HCT116 (cell line): ENCODE results near the gene PNO1. TPM values are rescaled to one million over a fixed set of nuclear protein-coding genes. Genes with fewer than 3 reads are reported as not detected.

Experiments
- ATAC-seq: fragments of 200-7000 bp; cut with Tn5 transposase; 2 replicates; pipeline ENCODE4 v1.9.1; 2020; ENCODE audit warnings: mild to moderate bottlenecking, moderate library complexity
- BruUV-seq: library from RNA; stranded (reverse); fragments of 400-500 nt; replicated peaks from 2 replicates; lab custom pipeline; 2021; lab: Mats Ljungman, UMichigan
- CTCF ChIA-PET: fragments of 300-600 bp; sonication (Branson Sonifier 250); formaldehyde crosslinking; loops from one replicate; lab custom pipeline; 2021; ENCODE audit warnings: antibody characterized with exemption; lab: Charles Lee
- POLR2A ChIA-PET: fragments of 300-600, 350-600 bp; sonication (Branson Sonifier 250); formaldehyde crosslinking; loops from one replicate; lab custom pipeline; 2021; ENCODE audit warnings: antibody characterized with exemption; lab: Charles Lee
- RAD21 ChIA-PET, 2 experiments: fragments of 300-600 bp; sonication (Branson Sonifier 250); formaldehyde crosslinking; loops; one replicate each; lab custom pipeline; 2023; ENCODE audit warnings: low total read pairs in 2 of 2; ENCODE audit not compliant: uncharacterized antibody in 2 of 2, unreplicated experiment in 2 of 2, low non-redundant PET in 1 of 2; lab: Charles Lee
- DNase-seq: peaks from one replicate; pipeline ENCODE4 v3.0.0-alpha.2; 2010; ENCODE audit warnings: low read depth, low spot score
- H2AFZ ChIP-seq: fragments of 200-600 bp; shearing (Covaris generic), sonication (generic); 2 replicates; pipeline ENCODE4 v1.6.1; 2017; ENCODE audit warnings: low read depth, mixed run types, mixed read lengths, antibody characterized with exemption, low read length; ENCODE audit not compliant: poor library complexity, severe bottlenecking
- H3K27ac ChIP-seq: 2 replicates; pipeline ENCODE4 v1.5.1; 2012; ENCODE audit warnings: low read depth, low read length
- H3K27me3 ChIP-seq: fragments of 200-600 bp; sonication (generic); 2 replicates; pipeline ENCODE4 v1.6.1; 2016; ENCODE audit warnings: mixed run types, low read length, mixed read lengths; ENCODE audit not compliant: insufficient read depth
- H3K36me3 ChIP-seq, 2 experiments: fragments of 200-500 bp in 1 of 2; fragments of 200-600 bp in 1 of 2; sonication (Bioruptor generic) in 1 of 2; sonication (generic) in 1 of 2; 2 replicates each; pipeline versions ENCODE4 v1.5.1 to v1.6.1; 2014 to 2016; ENCODE audit warnings: low read length in 2 of 2, inconsistent platforms in 1 of 2, mixed read lengths in 1 of 2, mixed run types in 1 of 2; ENCODE audit not compliant: insufficient read depth in 2 of 2, control insufficient read depth in 1 of 2
- H3K4me1 ChIP-seq, 2 experiments: fragments of 200-600 bp in 1 of 2; sonication (generic) in 1 of 2; 2 replicates each; pipeline versions ENCODE4 v1.5.1 to v1.6.1; 2012 to 2017; ENCODE audit warnings: low read length in 2 of 2, inconsistent platforms in 1 of 2, mild to moderate bottlenecking in 1 of 2, mixed read lengths in 1 of 2, mixed run types in 1 of 2, moderate library complexity in 1 of 2; ENCODE audit not compliant: insufficient read depth in 2 of 2, control insufficient read depth in 1 of 2
- H3K4me2 ChIP-seq: fragments of 200-600 bp; sonication (generic); 2 replicates; pipeline ENCODE4 v1.6.1; 2017; ENCODE audit warnings: mixed run types, low read length, mixed read lengths
- H3K4me3 ChIP-seq, 2 experiments: fragments of 200-600 bp in 1 of 2; sonication (generic) in 1 of 2; replicated peaks in 1 of 2; 2 replicates each; pipeline ENCODE4 v1.5.1; 2011 to 2016; ENCODE audit warnings: low read length in 2 of 2, control low read depth in 1 of 2, low read depth in 1 of 2, mild to moderate bottlenecking in 1 of 2, mixed read lengths in 1 of 2, mixed run types in 1 of 2
- H3K79me2 ChIP-seq: fragments of 200-600 bp; sonication (generic); 2 replicates; pipeline ENCODE4 v1.6.1; 2017; ENCODE audit warnings: mild to moderate bottlenecking, mixed run types, low read length, moderate library complexity, mixed read lengths; ENCODE audit not compliant: insufficient read depth
- H3K9ac ChIP-seq: fragments of 200-600 bp; sonication (generic); 2 replicates; pipeline ENCODE4 v1.6.1; 2016; ENCODE audit warnings: low read length, mixed read lengths
- H3K9me2 ChIP-seq: fragments of 200-600 bp; sonication (generic), shearing (Covaris generic); 2 replicates; pipeline ENCODE4 v1.6.1; 2017; ENCODE audit warnings: mixed run types, mild to moderate bottlenecking, moderate library complexity; ENCODE audit not compliant: insufficient read depth
- H3K9me3 ChIP-seq, 2 experiments: fragments of 200-500 bp in 1 of 2; fragments of 200-600 bp in 1 of 2; sonication (Bioruptor generic) in 1 of 2; sonication (generic) in 1 of 2; 2 replicates each; pipeline ENCODE4 v1.6.1; 2014 to 2017; ENCODE audit warnings: low read length in 2 of 2, mixed read lengths in 2 of 2, inconsistent platforms in 1 of 2, low read depth in 1 of 2, mild to moderate bottlenecking in 1 of 2, mixed run types in 1 of 2, moderate library complexity in 1 of 2; ENCODE audit not compliant: control insufficient read depth in 1 of 2, insufficient read depth in 1 of 2
- H4K20me1 ChIP-seq: fragments of 200-600 bp; sonication (generic), shearing (Covaris generic); 2 replicates; pipeline ENCODE4 v1.6.1; 2017; ENCODE audit warnings: mixed run types, mild to moderate bottlenecking, moderate library complexity; ENCODE audit not compliant: insufficient read depth
- ATF3 ChIP-seq: IDR thresholded peaks from 2 replicates; pipeline ENCODE4 v1.6.1; 2012
- CBX3 ChIP-seq: IDR thresholded peaks from 2 replicates; pipeline ENCODE4 v1.6.1; 2012; ENCODE audit warnings: low read depth
- CEBPB ChIP-seq: IDR thresholded peaks from 2 replicates; pipeline ENCODE4 v1.6.1; 2012; ENCODE audit warnings: low read depth
- CTCF ChIP-seq, 3 experiments: fragments of 200-600 bp in 1 of 3; sonication (generic) in 1 of 3; IDR thresholded peaks in 2 of 3; conservative IDR thresholded peaks in 1 of 3; 2 replicates each; pipeline ENCODE4 v1.5.1; 2012 to 2017; ENCODE audit warnings: low read depth in 2 of 3, low read length in 2 of 3, antibody characterized with exemption in 1 of 3, borderline replicate concordance in 1 of 3, control low read depth in 1 of 3, mild to moderate bottlenecking in 1 of 3, mixed read lengths in 1 of 3, mixed run types in 1 of 3, moderate library complexity in 1 of 3; ENCODE audit not compliant: insufficient read depth in 1 of 3
- EGR1 ChIP-seq: IDR thresholded peaks from 2 replicates; pipeline ENCODE4 v1.6.1; 2012; ENCODE audit warnings: low read depth
- ELF1 ChIP-seq: IDR thresholded peaks from 2 replicates; pipeline ENCODE4 v1.6.1; 2012; ENCODE audit warnings: low read depth, borderline replicate concordance
- EZH2 ChIP-seq: fragments of 200-600 bp; sonication (generic); IDR thresholded peaks from 2 replicates; pipeline ENCODE4 v1.6.1; 2017; ENCODE audit warnings: antibody characterized with exemption, mixed run types
- EZH2phosphoT487 ChIP-seq: fragments of 200-600 bp; IDR thresholded peaks from 2 replicates; pipeline ENCODE4 v1.6.1; 2018; ENCODE audit warnings: antibody characterized with exemption, borderline replicate concordance
- JUND ChIP-seq: IDR thresholded peaks from 2 replicates; pipeline ENCODE4 v1.6.1; 2012
- MAX ChIP-seq: IDR thresholded peaks from 2 replicates; pipeline ENCODE4 v1.6.1; 2012
- POLR2A ChIP-seq: IDR thresholded peaks from 2 replicates; pipeline ENCODE4 v1.7.0; 2011; ENCODE audit warnings: borderline replicate concordance; ENCODE audit not compliant: insufficient read depth, insufficient read length; ENCODE audit errors: extremely low read depth
- RAD21 ChIP-seq: IDR thresholded peaks from 2 replicates; pipeline ENCODE4 v1.6.1; 2012; ENCODE audit warnings: low read depth, mild to moderate bottlenecking
- REST ChIP-seq: IDR thresholded peaks from 2 replicates; pipeline ENCODE4 v1.6.1; 2012; ENCODE audit warnings: low read depth
- SIN3A ChIP-seq: IDR thresholded peaks from 2 replicates; pipeline ENCODE4 v1.6.1; 2012; ENCODE audit warnings: low read depth
- SP1 ChIP-seq: IDR thresholded peaks from 2 replicates; pipeline ENCODE4 v1.6.1; 2012; ENCODE audit warnings: low read depth
- SRF ChIP-seq: IDR thresholded peaks from 2 replicates; pipeline ENCODE4 v1.6.1; 2012; ENCODE audit warnings: low read depth
- TCF7L2 ChIP-seq: IDR thresholded peaks from 2 replicates; pipeline ENCODE4 v1.7.0; 2011; ENCODE audit warnings: borderline replicate concordance, inconsistent platforms; ENCODE audit not compliant: insufficient read depth, insufficient read length; ENCODE audit errors: extremely low read depth
- YY1 ChIP-seq: IDR thresholded peaks from 2 replicates; pipeline ENCODE4 v1.6.1; 2011; ENCODE audit warnings: low read length, low read depth, moderate library complexity, mild to moderate bottlenecking; ENCODE audit not compliant: insufficient replicate concordance; ENCODE audit errors: extremely low read depth
- ZBTB33 ChIP-seq: IDR thresholded peaks from 2 replicates; pipeline ENCODE4 v1.6.1; 2011; ENCODE audit warnings: mild to moderate bottlenecking, low read length, moderate library complexity; ENCODE audit not compliant: insufficient replicate concordance; ENCODE audit errors: extremely low read depth
- ZNF274 ChIP-seq: fragments of 200-500 bp; sonication (Bioruptor generic); IDR thresholded peaks from 2 replicates; pipeline ENCODE4 v1.6.1; 2014; ENCODE audit warnings: mild to moderate bottlenecking, low read depth, low read length, inconsistent platforms
- intact Hi-C: fragments of 100-400 bp; cut with micrococcal nuclease; formaldehyde crosslinking; loops from 2 replicates; pipeline ENCODE4 v1.10.0; 2022
- total RNA-seq: library from RNA; stranded (reverse); gene quantifications from one replicate; pipeline ENCODE4 v1.2.1, GENCODE V29; 2021; ENCODE audit not compliant: unreplicated experiment

Gene PNO1
- total RNA-seq, 1 experiment from 2014 or later = 23.3 TPM

GRCh38 chr2:68214381-68214780 is 56.7 kb downstream of the PNO1 start:
- no peak overlapping the region for H3K27ac ChIP-seq
- H3K4me3 ChIP-seq = no peak overlapping the region
- intact Hi-C loops = no loop called here
- POLR2A ChIA-PET = no interaction called here
- H2AFZ ChIP-seq = no peak overlapping the region
- RAD21 ChIA-PET = no interaction called here
- no peak for DNase-seq
- ATAC-seq = no peak
- H3K9me3 ChIP-seq = no peaks in the 10 kb centered on the region
- no peaks in the 10 kb centered on the region; a peak in 1 of 4 replicates for H3K4me1 ChIP-seq
- BruUV-seq = no TSS peak
- H3K27me3 ChIP-seq = no peaks in the 10 kb centered on the region
- peaks cover 98% of the 10 kb centered on the region for H3K79me2 ChIP-seq
- no peaks in the 10 kb centered on the region; a peak in 1 of 4 replicates for H3K36me3 ChIP-seq
- H4K20me1 ChIP-seq = peaks cover 15% of the 10 kb centered on the region; the same call in 1 of the 2 replicates
- H3K4me2 ChIP-seq = no peak overlapping the region
- no peak for TF ChIP-seq RAD21
- TF ChIP-seq SP1 = no peak
- TF ChIP-seq ZBTB33 = no peak
- TF ChIP-seq REST = no peak
- TF ChIP-seq CTCF (IDR thresholded peaks at IDR 0.05 in 2 of 3, conservative IDR thresholded peaks at IDR 0.05 in 1 of 3; ENCODE audit: borderline replicate concordance in 1 of 3, insufficient read depth in 1 of 3, low read depth in 2 of 3, low read length in 2 of 3) = no peak
- TF ChIP-seq ATF3 = no peak
- no peak for TF ChIP-seq ELF1
- TF ChIP-seq ZNF274 = no peak
- TF ChIP-seq MAX = no peak
- TF ChIP-seq EZH2 = no peak
- TF ChIP-seq JUND = no peak
- no peak for TF ChIP-seq POLR2A
- no peak for TF ChIP-seq EZH2phosphoT487
- TF ChIP-seq YY1 = no peak
- TF ChIP-seq SRF = no peak
- no peak for TF ChIP-seq CBX3
- TF ChIP-seq SIN3A = no peak
- TF ChIP-seq EGR1 = no peak
- TF ChIP-seq TCF7L2 = no peak
- TF ChIP-seq CEBPB = no peak
- CTCF ChIA-PET = no interaction called here
- no peak overlapping the region for H3K9ac ChIP-seq
- no peaks in the 10 kb centered on the region for H3K9me2 ChIP-seq
